Stomach (tissue), 19 donors: ENCODE measurements around the gene CCDC183. TPM values are rescaled to one million over a fixed set of nuclear protein-coding genes. Genes with fewer than 3 reads are reported as not detected.
A peak's percentile ranks its signal among the peaks of the same experiment; 100 is the strongest.

Experiments used
- DNase-seq, 2 donors: peaks; one replicate each; pipeline versions ENCODE4 v3.0.0 to v3.0.0-alpha.2; 2013 to 2019
- H3K27ac ChIP-seq, 5 donors: fragments of 200-600 bp in 4 of 5; sonication (generic) in 4 of 5; one replicate each; pipeline ENCODE4 v1.5.1; 2013 to 2019; ENCODE audit warnings: mild to moderate bottlenecking in 1 of 5, moderate library complexity in 1 of 5
- H3K27me3 ChIP-seq, 3 donors: fragments of 200-600 bp; sonication (generic); one replicate each; pipeline ENCODE4 v1.5.1; 2017 to 2019; ENCODE audit warnings: mixed run types in 1 of 3
- H3K36me3 ChIP-seq, 4 donors: fragments of 200-600 bp; sonication (generic); 1 replicate in 3 of 4; 2 replicates in 1 of 4; pipeline ENCODE4 v1.5.1; 2016 to 2019
- H3K4me1 ChIP-seq, 4 donors: fragments of 200-600 bp; sonication (generic); one replicate each; pipeline ENCODE4 v1.5.1; 2016 to 2019
- H3K4me3 ChIP-seq, 4 donors: fragments of 200-600 bp; sonication (generic) in 3 of 4; one replicate each; pipeline ENCODE4 v1.5.1; 2016 to 2019; ENCODE audit warnings: mild to moderate bottlenecking in 1 of 4
- H3K9me3 ChIP-seq, 4 donors: fragments of 200-600 bp; sonication (generic); one replicate each; pipeline ENCODE4 v1.5.1; 2016 to 2019
- EP300 ChIP-seq: sonication (generic); formaldehyde crosslinking; IDR thresholded peaks from one replicate; pipeline ENCODE4 v1.6.1; 2017; ENCODE audit warnings: antibody characterized with exemption
- POLR2A ChIP-seq, 4 donors: fragments of 450-650 bp; IDR thresholded peaks; one replicate each; pipeline ENCODE4 v1.6.1; 2016; ENCODE audit warnings: antibody characterized with exemption in 4 of 4, control low read depth in 2 of 4, mild to moderate bottlenecking in 1 of 4, moderate library complexity in 1 of 4
- POLR2AphosphoS5 ChIP-seq, 3 donors: sonication (generic); formaldehyde crosslinking; IDR thresholded peaks; one replicate each; pipeline ENCODE4 v1.6.1; 2016; ENCODE audit warnings: antibody characterized with exemption in 3 of 3
- WGBS, 5 donors: extraction: QIAGEN DNeasy Blood & Tissue Kit in 3 of 5; methylation state at CpG; one replicate each; pipeline versions ENCODE4 v1.1.5 to v1.1.7; 2013 to 2018; 5-methylcytosine and 5-hydroxymethylcytosine counted together
- intact Hi-C: fragments of 100-400 bp; cut with DNase I; formaldehyde crosslinking; loops from one replicate; pipeline ENCODE4 v1.15.1; 2023; ENCODE audit warnings: low total_unique reads
- long read RNA-seq, 10 donors: transcript quantifications; one replicate each; lab custom pipeline, GENCODE V29; 2026
- polyA plus RNA-seq, 3 donors: library from polyadenylated mRNA; stranded (reverse); fragments of 200-250 nt; gene quantifications; one replicate each; pipeline ENCODE4 v1.2.3, GENCODE V29; 2013
- total RNA-seq, 5 donors: library from RNA; depleted of rRNA; stranded (reverse); fragments of >200 nt; gene quantifications; one replicate each; pipeline versions ENCODE4 v1.1.0 to v1.2.3, GENCODE V29; 2014 to 2016
- TF ChIP-seq, protein P1 (sequence below), 7 experiments: fragments of 450-650 bp in 4 of 7; fragments of 200-600 bp in 3 of 7; sonication (generic) in 3 of 7; IDR thresholded peaks; one replicate each; pipeline ENCODE4 v1.5.1; 2016 to 2019; ENCODE audit warnings: antibody characterized with exemption in 7 of 7, control low read depth in 2 of 7, mild to moderate bottlenecking in 1 of 7
- donor health status: healthy with polysubstance abuse.
- donor health status: Bipolar disorder and iron deficiency.
- donor health status: healthy.

Gene CCDC183
- total RNA-seq (10 to 100 TPM in 1 of 5 donors, 1 to 10 TPM in 4; 1.2 to 53.0 (median 6.2) TPM), polyA plus RNA-seq (1 to 10 TPM; 1.9 to 5.8 (median 3.5) TPM)
- long read RNA-seq, donor 1 = 0 reads
- long read RNA-seq, donor 2, partial matches to known transcripts = 0 of 1 reads
- long read RNA-seq, donor 2, other reads (novel, unspliced or antisense) = 0 of 1 reads
- long read RNA-seq, donor 3, partial matches to known transcripts = 0 of 1 reads
- long read RNA-seq, donor 3, other reads (novel, unspliced or antisense) = 0 of 1 reads
- long read RNA-seq, donor 4 = 0 reads
- long read RNA-seq, donor 5, partial matches to known transcripts = 0 of 2 reads
- long read RNA-seq, donor 5, other reads (novel, unspliced or antisense) = 0 of 2 reads
- long read RNA-seq, donor 6, partial matches to known transcripts = 0 of 1 reads
- long read RNA-seq, donor 6, other reads (novel, unspliced or antisense) = 0 of 1 reads
- long read RNA-seq, donor 7 = 0 reads
- long read RNA-seq, donor 8, partial matches to known transcripts = 0 of 2 reads
- long read RNA-seq, donor 8, other reads (novel, unspliced or antisense) = 0 of 2 reads
- long read RNA-seq, donor 9 = 0 reads
- long read RNA-seq, donor 10 = 0 reads

DNA sequence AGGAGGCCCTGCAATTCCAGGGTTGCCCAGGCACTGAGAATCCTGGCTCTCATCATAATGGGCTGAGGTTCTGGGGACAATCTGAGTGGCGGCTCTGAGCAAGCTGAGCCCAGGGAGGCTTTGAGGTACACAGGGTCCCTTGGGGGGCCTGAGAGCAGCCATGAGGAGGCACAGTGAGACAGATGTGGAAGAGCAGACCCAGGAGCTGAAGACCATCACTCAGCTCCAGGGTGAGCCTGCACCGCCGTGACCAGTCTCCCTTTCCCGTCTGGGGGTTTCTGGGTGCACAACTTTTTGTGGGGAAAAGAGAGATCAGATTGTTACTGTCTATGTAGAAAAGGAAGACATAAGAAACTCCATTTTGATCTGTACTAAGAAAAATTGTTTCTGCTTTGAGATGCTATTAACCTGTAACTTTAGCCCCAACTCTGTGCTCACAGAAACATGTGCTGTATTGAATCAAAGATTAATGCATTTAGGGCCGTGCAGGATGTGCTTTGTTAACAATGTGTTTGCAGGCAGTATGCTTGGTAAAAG lies at the start of gene CCDC183:
TSS of gene CCDC183 (plus strand) at position 101 of the 537 bp plus-strand sequence. CDS start at position 161, 60 bp downstream.
- no peaks in the 10 kb centered on the region for H3K9me3 ChIP-seq
- intact Hi-C loops = no loop called here
- 35 to 43% (median 39%) methylated on average over 5 of the region's 5 CpGs for WGBS, 5 donors
- no peak for DNase-seq
- peaks cover 49 to 82% (median 69%) of the 10 kb centered on the region in 4 donors for H3K4me1 ChIP-seq
- H3K4me3 ChIP-seq = no peak within 1 kb of the TSS
- H3K36me3 ChIP-seq = peaks cover 0 to 22% (median 10%) of the 10 kb centered on the region in 4 donors
- TF ChIP-seq POLR2AphosphoS5 (IDR thresholded peaks at IDR 0.05) = no peak
- H3K27me3 ChIP-seq = peaks cover 6 to 55% (median 31%) of the 10 kb centered on the region in 3 donors
- H3K27ac ChIP-seq = peak within 1 kb of the TSS in 2 of 5 donors; percentile 5 to 46

DNA sequence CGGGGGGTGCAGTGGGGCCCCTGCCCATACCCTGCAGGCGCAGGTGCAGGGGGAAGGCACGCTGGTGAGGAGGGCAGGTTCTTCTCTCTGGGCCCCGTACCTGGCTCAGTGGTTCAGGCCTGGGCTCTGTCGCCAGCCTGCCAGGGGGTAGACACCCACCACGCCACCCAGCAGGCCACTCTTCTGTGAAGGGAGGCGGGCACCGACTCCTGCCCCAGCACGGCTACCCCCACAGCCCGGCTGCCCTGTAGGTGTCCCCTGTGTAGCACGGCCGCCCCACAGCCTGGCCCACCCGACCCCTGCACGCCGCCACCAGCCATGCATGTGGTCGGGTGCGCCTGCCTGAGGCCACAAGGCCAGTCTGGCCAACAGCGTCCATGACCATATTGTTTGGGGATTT lies 49.5 kb upstream of the CCDC183 start:
- H3K36me3 ChIP-seq = no peaks in the 10 kb centered on the region
- peaks cover 3 to 42% (median 22%) of the 10 kb centered on the region in 3 donors for H3K27me3 ChIP-seq
- TF ChIP-seq EP300 (no peak), POLR2AphosphoS5 (IDR thresholded peaks at IDR 0.05) (no peak), POLR2A (IDR thresholded peaks at IDR 0.05) (no peak)
- TF ChIP-seq, protein P1, sequence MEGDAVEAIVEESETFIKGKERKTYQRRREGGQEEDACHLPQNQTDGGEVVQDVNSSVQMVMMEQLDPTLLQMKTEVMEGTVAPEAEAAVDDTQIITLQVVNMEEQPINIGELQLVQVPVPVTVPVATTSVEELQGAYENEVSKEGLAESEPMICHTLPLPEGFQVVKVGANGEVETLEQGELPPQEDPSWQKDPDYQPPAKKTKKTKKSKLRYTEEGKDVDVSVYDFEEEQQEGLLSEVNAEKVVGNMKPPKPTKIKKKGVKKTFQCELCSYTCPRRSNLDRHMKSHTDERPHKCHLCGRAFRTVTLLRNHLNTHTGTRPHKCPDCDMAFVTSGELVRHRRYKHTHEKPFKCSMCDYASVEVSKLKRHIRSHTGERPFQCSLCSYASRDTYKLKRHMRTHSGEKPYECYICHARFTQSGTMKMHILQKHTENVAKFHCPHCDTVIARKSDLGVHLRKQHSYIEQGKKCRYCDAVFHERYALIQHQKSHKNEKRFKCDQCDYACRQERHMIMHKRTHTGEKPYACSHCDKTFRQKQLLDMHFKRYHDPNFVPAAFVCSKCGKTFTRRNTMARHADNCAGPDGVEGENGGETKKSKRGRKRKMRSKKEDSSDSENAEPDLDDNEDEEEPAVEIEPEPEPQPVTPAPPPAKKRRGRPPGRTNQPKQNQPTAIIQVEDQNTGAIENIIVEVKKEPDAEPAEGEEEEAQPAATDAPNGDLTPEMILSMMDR (IDR thresholded peaks at IDR 0.05) = no peak
- H3K4me1 ChIP-seq = peaks cover 11 to 31% (median 19%) of the 10 kb centered on the region in 4 donors
- 88 to 94% (median 92%) methylated on average over 3 to 18 of the region's 18 CpGs for WGBS, 5 donors
- H3K27ac ChIP-seq = no peak overlapping the region
- no peak for DNase-seq
- peaks cover 0 to 5% (median 5%) of the 10 kb centered on the region in 4 donors for H3K9me3 ChIP-seq
- intact Hi-C loops = no loop called here
- H3K4me3 ChIP-seq = no peak overlapping the region

DNA sequence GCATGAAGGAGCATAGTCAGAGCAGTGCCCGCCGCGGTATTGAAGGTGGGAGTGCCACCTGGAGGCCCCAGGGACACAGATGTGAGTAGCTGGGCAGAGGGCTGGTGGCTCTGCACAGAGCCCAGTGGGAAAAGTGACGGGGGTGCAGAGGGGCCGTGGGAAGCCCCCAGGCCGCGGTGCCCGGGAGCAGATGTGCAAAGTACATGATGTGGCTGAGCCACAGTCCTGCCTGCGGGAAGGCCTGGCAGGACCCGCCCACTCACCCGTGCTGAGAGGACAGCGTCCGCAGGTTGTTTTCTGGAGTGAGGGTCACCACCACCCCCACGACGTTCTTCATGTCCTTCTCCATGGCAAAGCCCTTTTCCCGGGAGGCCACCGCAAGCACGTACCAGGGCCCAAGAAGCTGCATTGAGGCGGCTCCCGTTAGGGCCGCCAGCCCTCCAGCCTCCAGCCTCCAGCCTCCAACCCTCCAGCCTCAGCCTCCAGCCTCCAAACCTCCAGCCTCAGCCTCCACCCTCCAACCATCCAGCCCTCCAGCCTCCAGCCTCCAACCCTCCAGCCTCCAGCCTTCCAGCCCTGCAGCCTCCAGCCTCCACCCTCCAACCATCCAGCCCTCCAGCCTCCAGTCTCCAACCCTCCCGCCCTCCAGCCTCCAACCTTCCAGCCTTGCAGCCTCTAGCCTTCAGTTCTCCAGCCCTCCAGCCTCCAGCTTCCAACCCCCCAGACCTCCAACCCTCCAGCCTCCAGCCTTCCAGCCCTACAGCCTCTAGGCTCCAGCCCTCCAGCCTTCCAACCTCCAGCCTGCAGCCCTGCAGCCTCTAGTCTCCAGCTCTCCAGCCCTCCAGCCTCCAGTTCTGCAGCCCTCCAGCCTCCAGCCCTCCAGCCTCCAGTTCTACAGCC lies 48.7 kb upstream of the CCDC183 start:
- no peak for TF ChIP-seq POLR2A (IDR thresholded peaks at IDR 0.05)
- TF ChIP-seq EP300 = no peak
- no peak for TF ChIP-seq POLR2AphosphoS5 (IDR thresholded peaks at IDR 0.05)

DNA sequence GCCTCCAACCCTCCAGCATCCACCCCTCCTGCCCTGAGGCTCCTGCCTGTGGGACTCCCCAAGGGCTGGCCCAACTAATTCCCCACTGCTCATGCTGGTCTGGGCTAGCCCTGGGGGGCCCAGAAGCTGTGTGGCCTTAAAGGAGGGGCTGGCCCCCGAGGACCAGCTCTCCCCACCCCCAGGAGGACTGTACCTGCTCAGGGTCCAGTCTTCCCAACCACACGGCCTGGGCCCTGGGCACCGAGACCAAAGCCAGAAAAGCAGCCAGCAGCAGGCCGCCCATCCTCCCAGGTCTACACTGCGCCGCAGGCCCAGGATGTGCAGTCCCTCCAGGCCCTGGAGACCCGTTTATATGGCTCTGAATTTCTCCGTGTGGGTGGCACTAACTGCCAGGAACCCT lies 47.9 kb upstream of the CCDC183 start, which contains the start of gene LCN6:
TSS of gene LCN6 (minus strand) at position 325 of the 400 bp plus-strand sequence. CDS start at position 283, 42 bp downstream.
- intact Hi-C loops = no loop called here
- H3K4me1 ChIP-seq = peaks cover 0 to 15% (median 3%) of the 10 kb centered on the region in 4 donors
- whole genome bisulfite sequencing, 5 donors = 45 to 77% (median 74%) methylated on average over 7 to 8 of the region's 8 CpGs
- H3K27me3 ChIP-seq = peaks cover 0 to 26% (median 7%) of the 10 kb centered on the region in 3 donors
- TF ChIP-seq, protein P1 (IDR thresholded peaks at IDR 0.05) = no peak
- TF ChIP-seq EP300 (no peak), POLR2AphosphoS5 (IDR thresholded peaks at IDR 0.05) (no peak), POLR2A (IDR thresholded peaks at IDR 0.05) (no peak)
- peak within 1 kb of the TSS in 3 of 5 donors; percentile 8 to 46 (median 23) for H3K27ac ChIP-seq
- peaks cover 0 to 13% (median 9%) of the 10 kb centered on the region in 4 donors for H3K9me3 ChIP-seq
- DNase-seq = no peak
- H3K36me3 ChIP-seq = no peaks in the 10 kb centered on the region
- H3K4me3 ChIP-seq = no peak within 1 kb of the TSS

More for the DNA sequence above, 48.7 kb upstream of the CCDC183 start:
- H3K9me3 ChIP-seq = peaks cover 0 to 13% (median 7%) of the 10 kb centered on the region in 4 donors
- H3K36me3 ChIP-seq = no peaks in the 10 kb centered on the region
- DNase-seq = no peak
- WGBS, 5 donors = 86 to 91% (median 88%) methylated on average over 21 to 22 of the region's 22 CpGs
- intact Hi-C loops = no loop called here
- no peak overlapping the region for H3K4me3 ChIP-seq
- H3K27me3 ChIP-seq = peaks cover 2 to 34% (median 15%) of the 10 kb centered on the region in 3 donors
- no peak overlapping the region for H3K27ac ChIP-seq
- H3K4me1 ChIP-seq = peaks cover 3 to 23% (median 11%) of the 10 kb centered on the region in 4 donors
